GM21619 (cell line): ENCODE results near the gene KCNN3.

ENCODE experiments used
- ATAC-seq: cut with Tn5 transposase; IDR thresholded peaks from one replicate; pipeline ENCODE4 v1.9.1; 2021; ENCODE audit not compliant: unreplicated experiment

Gene KCNN3

DNA sequence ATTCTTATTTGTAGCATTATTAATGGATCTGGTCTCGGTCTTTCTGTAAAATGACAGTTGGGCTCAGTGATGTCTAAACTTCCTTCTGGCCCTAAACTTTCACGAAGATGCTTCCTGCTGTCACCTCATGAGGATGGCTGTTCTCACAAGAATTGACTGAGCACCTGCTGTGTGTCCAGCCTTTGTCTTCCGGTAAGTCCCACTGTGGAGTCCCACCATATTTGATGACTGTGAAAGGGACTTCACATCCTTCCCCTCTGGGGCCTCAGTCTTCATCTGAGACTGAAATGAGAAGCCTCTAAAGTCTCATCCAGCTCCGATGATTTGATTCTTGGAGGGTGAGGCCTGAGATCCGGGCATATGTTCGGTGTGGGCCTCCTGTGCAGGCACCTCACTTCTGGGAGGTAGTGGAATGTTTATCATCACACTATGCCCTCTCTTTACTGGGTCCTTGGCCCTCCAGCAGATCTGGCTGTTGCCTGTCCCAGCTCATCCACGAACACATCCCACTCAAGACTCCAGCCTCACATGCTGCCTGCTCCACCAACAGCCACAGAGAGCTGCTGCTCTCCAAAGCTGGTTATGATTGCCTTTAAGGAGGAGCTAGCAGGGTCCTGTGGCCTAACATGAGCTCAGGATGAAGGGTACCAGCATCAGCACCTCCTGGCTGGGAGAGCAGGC, 95.8 kb downstream of the KCNN3 start:
- no peak for ATAC-seq

DNA sequence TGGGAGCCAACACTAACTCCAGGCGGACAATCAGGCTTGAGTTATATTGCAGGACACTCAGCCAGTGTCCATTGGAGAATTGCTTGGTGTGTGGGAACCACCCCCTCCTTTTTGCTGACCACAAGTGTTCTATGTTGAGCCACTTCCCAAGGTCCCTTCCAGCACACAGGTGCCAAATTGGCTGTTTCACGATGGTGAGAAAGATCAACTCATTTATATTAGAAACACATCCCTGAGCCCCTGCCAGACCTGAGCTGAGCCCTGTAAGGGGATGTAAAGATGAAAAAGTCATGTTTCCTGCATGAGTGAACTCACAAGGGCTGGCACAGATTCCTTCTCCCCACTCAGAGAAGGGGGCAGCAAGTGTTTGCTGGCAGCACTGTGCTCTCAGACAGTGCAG, 96.5 kb downstream of the KCNN3 start:
- no peak for ATAC-seq

DNA sequence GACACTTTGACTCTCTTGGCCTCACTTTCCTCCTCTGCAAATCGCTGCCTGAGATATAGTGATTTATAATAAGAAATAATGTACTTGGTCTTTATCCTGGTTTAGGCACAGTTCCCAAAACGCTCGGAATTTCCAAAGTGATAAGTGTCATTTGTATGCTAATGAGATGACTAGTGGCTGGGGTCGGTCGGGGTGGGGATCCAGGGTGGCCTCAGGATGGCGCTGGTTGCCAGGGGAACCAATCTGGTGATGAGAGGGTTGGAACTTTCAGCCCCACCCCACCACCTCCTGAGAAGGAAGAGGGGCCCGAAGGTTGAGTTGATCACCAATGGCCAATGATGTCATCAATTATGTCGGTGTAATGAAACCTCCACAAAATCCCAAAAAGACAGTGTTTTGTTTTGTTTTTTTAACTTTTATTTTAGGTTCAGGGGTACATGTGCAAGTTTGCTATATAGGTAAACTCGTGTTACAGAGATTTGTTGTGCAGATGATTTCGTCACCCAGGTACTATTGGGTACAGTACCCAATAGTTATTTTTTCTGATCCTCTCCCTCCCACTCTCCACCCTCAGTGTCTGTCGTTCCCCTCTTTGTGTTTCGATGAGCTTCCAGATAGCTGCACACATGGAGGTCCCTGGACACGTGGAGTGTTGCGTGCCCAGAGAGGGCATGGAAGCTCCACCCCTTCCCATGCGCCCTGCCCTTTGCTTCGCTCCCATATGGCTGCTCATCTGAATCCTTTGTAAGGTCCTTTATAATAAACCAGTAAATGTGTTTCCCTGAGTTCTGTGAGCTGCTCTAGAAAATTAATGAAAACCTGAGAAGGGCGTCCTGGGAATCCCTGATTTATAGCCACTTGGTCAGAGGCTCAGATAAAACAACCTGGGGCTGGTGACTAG, 97.2 kb downstream of the KCNN3 start:
- ATAC-seq, result no peak

DNA sequence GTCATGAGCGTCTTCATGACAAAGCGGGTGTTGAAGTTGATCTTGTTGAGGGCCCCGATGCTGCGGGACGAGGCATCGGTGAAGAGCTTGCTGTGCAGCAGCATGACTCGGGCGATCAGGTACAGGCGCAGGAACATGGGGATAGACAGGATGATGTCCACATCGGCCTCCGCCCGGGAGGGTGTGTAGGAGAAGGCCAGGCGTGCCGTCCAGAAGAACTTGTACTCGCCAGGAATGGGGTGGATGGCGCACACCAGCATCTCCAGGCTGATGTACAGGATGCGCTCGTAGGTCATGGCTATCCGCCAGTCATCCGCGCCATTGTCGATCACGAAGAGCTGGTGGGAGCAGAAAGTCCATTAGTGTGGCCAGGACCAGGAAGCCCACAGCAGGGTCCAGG, 98.0 kb downstream of the KCNN3 start:
- no peak for ATAC-seq

DNA sequence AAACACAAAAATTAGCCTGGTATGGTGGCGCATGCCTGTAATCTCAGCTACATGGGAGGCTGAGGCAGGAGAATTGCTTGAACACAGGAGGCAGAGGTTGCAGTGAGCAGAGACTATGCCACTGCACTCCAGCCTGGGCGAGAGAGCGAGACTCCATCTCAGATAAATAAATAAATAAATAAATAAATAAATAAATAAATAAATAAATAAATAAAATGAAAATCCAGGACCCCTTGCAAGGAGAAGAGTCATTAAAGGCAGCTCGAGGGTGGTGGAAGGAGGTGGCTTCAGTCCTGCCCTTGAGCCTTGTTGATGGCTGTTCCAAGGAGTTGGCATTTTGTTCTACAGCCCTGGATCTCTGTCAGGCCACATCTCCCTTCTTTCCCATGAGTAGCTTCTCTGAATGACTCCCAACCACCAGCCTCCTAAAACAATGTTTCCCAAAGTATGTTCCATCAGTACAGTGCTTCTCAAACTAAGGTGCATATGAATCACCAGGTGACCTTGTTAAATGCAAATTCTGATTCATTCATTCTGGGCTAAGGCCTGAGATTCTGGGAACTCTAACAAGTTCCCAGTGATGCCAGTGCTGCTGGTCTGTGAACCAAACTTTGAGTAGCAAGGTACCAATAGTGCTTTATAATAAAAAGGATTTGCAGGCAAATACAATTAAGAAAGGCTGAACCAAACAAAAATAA, 99.0 kb downstream of the KCNN3 start:
- no peak for ATAC-seq

DNA sequence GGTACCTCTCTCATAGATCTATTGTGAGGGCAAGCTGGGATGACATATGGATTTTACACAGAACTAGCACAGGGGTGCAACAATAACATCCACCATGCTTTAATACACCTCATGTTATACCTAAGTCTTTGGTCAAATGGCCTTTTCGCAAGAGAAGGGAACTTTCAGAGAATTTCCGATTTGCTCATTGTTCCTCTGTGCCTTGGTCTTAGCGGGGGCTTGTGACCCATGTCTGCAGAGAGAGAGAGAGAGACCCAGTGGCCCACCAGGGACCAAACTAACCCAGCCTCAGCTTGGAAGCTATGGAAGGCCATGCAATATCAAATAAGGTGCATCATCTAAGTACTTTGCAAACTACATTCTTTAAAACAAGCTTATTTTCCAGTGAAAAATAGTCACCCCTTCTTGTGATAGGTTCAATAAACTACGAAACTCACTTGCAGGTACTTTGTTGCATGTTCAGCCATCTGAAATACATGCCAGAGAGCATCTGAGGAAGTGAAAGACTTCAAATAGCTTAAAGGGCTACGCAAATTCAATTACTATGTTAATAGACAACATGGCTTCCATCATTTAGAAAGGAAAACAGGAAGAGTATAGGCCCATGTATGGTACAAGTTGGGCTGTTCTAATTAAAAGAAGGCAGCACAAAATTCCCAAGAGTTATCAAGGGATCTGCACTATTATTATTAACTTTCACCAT, 100.7 kb downstream of the KCNN3 start:
- ATAC-seq, result no peak

DNA sequence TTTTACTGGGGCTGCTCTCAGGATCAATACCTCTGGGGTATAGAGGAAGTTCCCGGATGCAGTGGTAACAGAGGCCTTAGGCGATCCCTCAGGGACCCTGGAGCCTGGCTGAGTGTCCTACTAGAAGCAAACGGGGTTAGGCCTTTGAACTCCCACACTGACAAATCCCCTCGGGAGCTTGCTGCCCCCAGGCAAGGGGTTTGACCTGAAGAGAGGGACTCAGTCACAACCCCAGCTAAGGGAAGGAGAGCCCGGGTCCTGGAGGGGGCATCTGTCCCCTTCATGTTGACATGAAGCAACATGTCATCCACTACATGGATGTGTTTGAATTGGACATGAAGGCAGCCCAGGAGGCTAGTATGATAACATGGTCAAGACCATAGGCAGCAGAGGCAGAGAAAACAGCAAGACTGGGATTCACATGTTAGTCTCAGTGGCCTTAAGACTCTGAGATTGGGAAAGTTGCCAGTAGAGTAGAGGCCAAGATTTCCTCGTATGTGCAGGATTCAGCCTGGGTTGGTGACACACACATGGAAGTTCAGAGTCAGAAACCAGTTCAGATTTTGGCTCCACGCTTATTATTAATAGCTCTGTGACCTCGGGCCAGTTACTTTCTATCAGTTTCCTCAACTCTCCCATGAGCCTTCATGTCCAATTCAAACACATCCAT, 101.5 kb downstream of the KCNN3 start:
- no peak for ATAC-seq

DNA sequence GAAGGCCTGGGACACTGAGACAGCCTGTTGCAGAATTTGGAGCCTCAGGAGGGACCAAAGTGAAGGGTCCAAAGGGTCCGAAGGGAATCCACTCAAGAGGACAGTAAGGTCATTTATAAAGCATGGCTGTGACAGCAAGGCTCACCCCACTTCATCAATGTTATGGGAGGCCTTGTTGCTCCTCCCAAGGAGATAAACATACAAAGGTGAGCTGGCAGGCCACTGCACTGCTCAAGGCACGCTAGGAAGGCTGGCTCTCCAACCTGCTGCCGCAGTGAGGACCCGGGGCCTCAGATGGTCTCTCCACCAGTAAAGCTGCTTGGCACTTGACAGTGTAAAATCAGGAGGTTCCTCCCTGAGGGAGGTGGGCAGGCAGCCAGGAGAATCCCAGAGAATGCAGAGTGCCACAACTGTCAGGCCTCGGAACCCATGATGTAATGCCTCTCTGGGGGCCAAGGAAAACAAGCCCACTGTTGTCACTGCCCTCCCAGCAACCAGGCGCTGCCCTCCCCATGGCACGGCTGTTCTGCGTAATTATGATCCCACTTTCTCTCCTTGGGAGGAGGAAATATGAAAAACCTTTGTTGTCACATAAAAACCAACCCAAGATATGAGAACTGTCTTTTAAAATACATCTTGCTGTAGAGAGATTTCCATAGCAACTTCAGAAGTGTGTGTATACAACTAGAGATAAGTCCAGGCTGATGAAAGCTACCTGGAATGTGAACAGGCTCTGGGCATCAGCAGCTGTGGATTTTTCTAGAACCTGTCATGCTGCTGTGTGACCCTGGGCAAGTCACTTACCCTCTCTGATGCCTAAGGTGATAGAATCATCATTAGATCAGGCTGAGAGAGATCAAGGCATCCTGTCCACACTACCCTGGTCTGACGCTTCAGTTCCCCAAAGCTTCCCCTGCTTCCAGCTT, 102.5 kb downstream of the KCNN3 start:
- no peak for ATAC-seq

DNA sequence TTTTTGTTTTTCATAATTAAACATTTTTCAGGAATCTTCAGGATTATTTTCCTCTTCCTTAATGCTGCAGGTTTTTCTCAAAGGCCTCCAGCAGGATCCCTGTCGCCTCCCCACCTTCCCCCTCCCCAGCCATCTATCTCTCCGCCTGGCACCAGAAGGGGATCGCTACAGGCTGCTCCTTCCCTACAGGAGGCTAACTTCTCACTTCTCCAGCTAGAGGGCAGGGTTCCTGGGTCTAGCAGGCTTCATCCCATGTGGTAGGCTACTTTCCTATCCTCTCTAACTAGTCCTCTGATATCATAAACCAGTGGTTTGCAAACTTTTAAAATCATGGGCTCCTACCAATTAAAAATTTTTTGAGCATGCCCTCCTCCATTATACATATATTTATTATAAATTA, 104.1 kb downstream of the KCNN3 start:
- ATAC-seq, result no peak

DNA sequence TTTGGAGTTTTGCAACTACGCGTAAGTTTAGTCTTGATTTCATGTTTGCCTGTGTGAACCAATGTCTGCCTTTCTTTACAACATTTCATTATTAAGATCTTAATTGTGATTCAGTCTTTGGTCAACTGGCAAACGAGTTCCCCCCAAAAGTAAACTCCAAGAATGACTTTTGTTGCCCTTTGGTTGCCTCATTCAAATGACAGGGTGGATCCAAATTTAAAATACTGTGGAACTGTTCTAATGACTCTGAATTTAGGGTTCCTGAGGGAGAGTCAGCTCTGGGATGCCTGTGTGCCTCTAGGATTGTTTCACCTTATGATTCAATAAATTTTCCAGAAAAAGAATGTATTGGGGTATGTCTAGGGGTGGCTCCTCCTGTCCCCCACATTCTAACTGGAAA, 105.3 kb downstream of the KCNN3 start:
- ATAC-seq, result no peak

DNA sequence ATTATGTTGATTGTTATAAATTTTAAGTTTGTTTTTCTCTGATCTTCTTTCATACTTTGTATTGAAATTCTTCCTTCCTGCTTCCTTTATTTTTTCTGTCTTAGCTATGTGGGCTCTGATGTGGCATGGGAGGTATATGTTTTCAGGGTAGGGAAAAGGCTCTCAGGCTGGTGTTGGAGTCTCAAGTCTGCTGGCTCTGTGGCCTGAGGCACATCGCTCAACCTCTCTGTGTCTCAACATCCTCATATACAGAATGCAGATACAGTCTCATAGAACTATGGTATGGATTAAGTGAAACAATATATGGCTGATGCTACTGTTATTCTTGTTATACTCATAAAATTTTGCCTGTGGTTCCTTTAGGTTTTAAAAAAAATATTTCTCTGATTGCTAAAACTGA, 105.9 kb downstream of the KCNN3 start:
- ATAC-seq, result no peak

DNA sequence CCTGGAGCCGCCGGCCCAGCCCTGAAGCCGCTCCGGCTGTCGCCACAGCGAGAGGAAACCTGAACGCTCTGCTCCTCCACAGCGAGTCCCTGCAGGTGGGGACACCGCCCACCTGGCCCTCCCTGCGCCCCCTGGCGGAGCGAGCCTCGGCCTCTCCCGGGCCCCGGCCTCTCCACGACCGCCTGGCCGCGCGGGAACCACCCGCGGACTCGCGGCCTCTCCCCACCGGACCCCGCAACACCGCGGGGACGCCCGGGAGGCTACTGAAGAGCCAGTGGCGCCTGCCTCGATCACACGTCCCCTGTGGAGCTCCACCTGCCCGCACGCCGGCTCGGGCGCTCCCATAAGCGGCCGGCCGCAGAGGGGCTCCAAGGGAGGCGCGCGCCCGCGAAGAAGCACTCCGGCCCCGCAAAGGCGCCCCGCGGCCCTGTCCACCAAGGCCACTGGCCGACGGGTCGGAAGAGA, 109.6 kb downstream of the KCNN3 start:
- ATAC-seq, result peak; percentile 57

DNA sequence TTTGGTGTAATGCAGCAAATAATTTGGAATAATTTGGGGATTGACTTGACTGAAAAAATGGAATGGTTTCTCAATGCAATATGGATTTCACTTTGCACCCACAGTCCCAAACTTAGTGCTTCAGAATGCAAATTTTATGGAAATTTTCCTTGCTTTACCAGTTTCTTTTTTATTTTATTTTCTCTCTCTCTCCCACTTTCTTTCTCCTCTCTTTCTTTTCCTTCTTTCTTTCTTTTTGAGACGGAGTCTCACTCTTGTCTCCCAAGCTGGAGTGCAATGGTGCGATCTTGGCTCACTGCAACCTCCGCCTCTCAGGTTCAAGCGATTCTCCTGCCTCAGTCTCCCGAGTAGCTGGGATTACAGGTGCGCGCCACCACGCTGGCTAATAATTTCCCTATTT, 110.3 kb downstream of the KCNN3 start:
- no peak for ATAC-seq

DNA sequence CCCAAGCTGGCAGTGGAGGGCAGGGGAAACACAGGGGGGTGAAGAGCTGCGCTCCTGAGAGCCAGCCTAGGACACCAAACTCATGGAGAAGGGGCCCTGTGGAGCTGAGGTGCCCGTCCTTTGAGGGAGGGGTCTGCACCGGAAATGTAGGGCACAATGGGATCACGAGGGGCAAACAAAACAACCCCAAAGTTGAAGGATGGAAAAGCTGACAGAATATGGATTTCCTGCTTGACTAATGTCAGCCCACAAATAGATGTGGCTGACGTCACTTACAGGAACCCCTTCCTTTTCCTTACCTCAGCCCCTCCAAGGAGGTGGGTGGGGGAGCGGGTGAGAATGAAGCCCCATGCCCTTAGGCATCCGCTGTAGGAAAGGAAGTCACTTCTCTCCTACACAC, 110.9 kb downstream of the KCNN3 start:
- ATAC-seq, result no peak

DNA sequence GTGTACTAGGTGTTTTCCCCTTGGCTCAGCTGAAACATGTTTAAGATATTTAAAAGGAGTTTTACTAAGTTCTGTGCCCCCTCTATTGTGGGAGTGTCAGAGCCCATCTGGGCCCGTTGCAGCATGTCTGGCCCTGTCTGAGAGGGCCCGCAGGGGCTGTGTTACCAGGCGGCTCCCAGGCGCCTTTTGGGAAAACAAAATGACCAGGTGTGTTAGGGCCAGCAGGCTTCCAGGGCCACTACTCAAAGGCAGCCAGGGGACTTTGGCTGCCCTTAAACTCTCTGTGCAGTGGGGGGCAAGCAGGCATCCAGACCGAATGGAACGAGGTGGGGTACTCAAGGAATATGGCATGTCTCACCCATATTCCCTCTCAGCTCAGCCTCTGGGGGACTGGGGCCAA, 111.7 kb downstream of the KCNN3 start:
- ATAC-seq, result no peak

DNA sequence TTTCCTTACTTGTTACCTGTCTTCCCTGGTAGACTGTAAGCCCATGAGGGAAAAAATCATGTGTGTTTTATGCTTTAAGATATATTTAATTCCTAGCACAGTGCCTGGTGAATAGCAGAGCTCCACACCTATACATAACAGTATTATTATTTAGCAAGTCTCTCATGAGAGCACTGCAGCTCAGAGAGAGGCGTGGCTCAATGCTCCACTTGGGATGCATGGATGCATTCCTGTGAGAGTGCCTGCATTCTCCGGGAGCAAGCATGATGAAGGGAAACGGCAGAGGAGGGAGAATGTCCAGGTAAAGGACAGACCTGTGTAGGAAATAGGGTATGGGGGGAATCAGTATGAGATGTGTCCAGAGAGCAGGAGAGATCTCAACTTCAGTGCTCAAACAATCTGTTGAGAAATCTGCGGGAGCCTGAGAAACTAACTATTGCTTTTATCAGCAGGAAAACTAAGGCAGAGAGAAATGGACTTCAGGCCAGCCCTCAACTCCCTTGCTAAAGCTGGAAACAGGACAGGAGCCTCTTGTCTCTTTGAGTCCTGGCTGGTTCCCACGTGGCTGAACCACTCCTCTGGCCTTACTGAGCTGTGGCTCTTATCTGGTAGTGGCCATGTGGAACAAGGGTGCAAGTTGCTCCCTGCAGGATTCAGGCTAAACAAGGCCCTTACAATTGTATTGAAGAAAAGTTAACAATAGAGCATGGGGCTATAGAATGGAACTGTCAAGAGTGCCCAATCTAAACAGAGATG, 113.1 kb downstream of the KCNN3 start:
- ATAC-seq, result no peak

DNA sequence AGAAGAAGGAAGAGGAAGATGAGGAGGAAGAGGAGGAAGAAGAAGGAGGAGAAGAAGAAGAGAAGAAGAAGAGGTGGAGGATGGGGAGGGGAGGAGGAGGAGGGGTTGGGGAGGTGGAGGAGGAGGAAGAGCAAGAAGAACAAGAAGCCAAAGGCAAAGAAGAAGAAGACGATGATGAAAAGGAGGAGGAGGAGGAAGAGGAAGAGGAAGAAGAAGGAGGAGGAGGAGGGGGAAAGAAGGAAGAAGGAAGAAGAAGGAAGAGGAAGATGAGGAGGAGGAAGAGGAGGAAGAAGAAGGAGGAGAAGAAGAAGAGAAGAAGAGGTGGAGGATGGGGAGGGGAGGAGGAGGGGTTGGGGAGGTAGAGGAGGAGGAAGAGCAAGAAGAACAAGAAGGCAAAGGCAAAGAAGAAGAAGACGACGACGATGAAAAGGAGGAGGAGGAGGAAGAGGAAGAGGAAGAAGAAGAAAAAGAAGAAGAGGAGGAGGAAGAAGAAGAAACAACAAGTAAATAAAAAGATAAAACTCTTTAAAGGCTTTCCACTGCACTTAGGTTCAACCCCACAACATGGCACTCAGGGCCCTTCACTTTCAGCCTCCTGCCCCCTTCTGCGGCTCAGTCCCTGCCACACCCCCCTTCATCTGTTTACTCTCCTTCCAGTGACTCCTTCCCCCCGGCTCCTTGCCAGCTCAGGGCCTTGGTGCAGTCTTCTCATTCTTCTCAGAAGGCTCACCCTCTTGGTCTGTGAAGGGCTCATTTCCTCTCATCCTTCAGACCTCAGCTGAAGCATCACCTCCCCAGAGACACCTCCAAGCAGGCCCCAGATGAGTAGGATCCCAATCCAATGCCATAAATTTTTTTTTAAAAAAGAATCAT, 114.0 kb downstream of the KCNN3 start:
- ATAC-seq, result no peak

DNA sequence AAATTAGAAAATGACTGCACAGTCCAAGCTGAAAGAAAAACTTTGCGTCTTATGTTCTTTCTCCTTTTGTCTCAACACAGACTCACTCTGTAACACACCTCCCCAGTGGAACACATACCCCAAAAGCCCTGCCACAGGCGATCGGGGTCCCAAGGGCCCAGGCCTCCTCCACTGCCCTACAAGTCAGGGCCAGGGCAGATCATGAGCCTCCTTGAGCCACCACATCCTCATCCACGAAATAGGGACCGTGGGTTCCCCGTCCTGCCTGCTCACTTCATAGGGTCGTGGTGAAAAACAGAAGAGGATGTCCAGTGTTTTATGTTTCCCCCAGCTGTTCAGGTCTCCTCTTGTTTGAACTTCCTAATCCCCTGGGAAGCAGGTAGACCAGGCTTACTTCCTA, 116.7 kb downstream of the KCNN3 start:
- no peak for ATAC-seq
